GM23338 (cell line): ENCODE measurements around the gene DLGAP4. TPM values are rescaled to one million over a fixed set of nuclear protein-coding genes. Genes with fewer than 3 reads are reported as not detected.

Source experiments
- ATAC-seq: fragments of 200-7000 bp; cut with Tn5 transposase; 3 replicates; pipeline ENCODE4 v1.9.1; 2020
- DNase-seq: peaks from one replicate; pipeline ENCODE4 v3.0.0-alpha.2; 2015; ENCODE audit warnings: low spot score
- H2AFZ ChIP-seq: fragments of 200-600 bp; sonication (generic); 2 replicates; pipeline ENCODE4 v1.8.0; 2016; ENCODE audit warnings: antibody characterized with exemption, mild to moderate bottlenecking, moderate library complexity
- H3F3A ChIP-seq: fragments of 200-600 bp; sonication (generic); replicated peaks from 2 replicates; pipeline ENCODE4 v1.8.0; 2017; ENCODE audit warnings: antibody characterized with exemption, mixed run types, low read depth
- H3K27ac ChIP-seq: fragments of 200-600 bp; sonication (generic); 2 replicates; pipeline ENCODE4 v1.6.1; 2016; ENCODE audit warnings: low read depth
- H3K27me3 ChIP-seq: fragments of 200-600 bp; sonication (generic); 2 replicates; pipeline ENCODE4 v1.8.0; 2016; ENCODE audit warnings: mild to moderate bottlenecking, mixed run types, moderate library complexity; ENCODE audit not compliant: insufficient read depth
- H3K36me3 ChIP-seq: fragments of 200-600 bp; sonication (generic); 2 replicates; pipeline ENCODE4 v1.8.0; 2016; ENCODE audit warnings: mild to moderate bottlenecking; ENCODE audit not compliant: insufficient read depth
- H3K4me1 ChIP-seq: fragments of 200-600 bp; sonication (generic); 2 replicates; pipeline ENCODE4 v1.8.0; 2016; ENCODE audit warnings: mild to moderate bottlenecking, moderate library complexity; ENCODE audit not compliant: insufficient read depth
- H3K4me2 ChIP-seq: fragments of 200-600 bp; sonication (generic); 2 replicates; pipeline ENCODE4 v1.7.1; 2017; ENCODE audit warnings: mixed run types
- H3K4me3 ChIP-seq: fragments of 200-600 bp; sonication (generic); 2 replicates; pipeline ENCODE4 v1.6.1; 2016; ENCODE audit warnings: mixed run types
- H3K79me2 ChIP-seq: fragments of 200-600 bp; sonication (generic); replicated peaks from 2 replicates; pipeline ENCODE4 v1.8.0; 2017; ENCODE audit warnings: mild to moderate bottlenecking; ENCODE audit not compliant: insufficient read depth
- H3K9me2 ChIP-seq: fragments of 200-600 bp; sonication (generic); 2 replicates; pipeline ENCODE4 v1.8.0; 2017; ENCODE audit not compliant: insufficient read depth
- H4K20me1 ChIP-seq: fragments of 200-600 bp; sonication (generic); replicated peaks from 2 replicates; pipeline ENCODE4 v1.8.0; 2017; ENCODE audit warnings: mild to moderate bottlenecking; ENCODE audit not compliant: insufficient read depth
- H3K27ac Mint-ChIP-seq: 2 replicates; pipeline ENCODE4 v1.8.0; 2020; ENCODE audit warnings: inconsistent platforms, mild to moderate bottlenecking, moderate library complexity, mixed read lengths
- H3K27me3 Mint-ChIP-seq: 3 replicates; pipeline ENCODE4 v1.8.0; 2022; ENCODE audit warnings: low read depth, mild to moderate bottlenecking, moderate library complexity, mixed read lengths, inconsistent platforms; ENCODE audit not compliant: insufficient read depth, poor library complexity
- H3K36me3 Mint-ChIP-seq: 3 replicates; pipeline ENCODE4 v1.8.0; 2021; ENCODE audit warnings: low read depth, mild to moderate bottlenecking, inconsistent platforms, moderate library complexity, mixed read lengths
- H3K4me1 Mint-ChIP-seq: 3 replicates; pipeline ENCODE4 v1.8.0; 2020; ENCODE audit warnings: mild to moderate bottlenecking, inconsistent platforms, mixed read lengths
- H3K4me3 Mint-ChIP-seq: 3 replicates; pipeline ENCODE4 v1.8.0; 2021; ENCODE audit warnings: moderate library complexity, mild to moderate bottlenecking, inconsistent platforms, mixed read lengths
- H3K9me3 Mint-ChIP-seq: 3 replicates; pipeline ENCODE4 v1.8.0; 2020; ENCODE audit warnings: moderate library complexity, mild to moderate bottlenecking, inconsistent platforms, mixed read lengths
- CREB1 ChIP-seq: fragments of 250-450 bp; sonication (Bioruptor Pico); IDR thresholded peaks from 2 replicates; pipeline ENCODE4 v1.5.0; 2020; ENCODE audit warnings: low read depth, mild to moderate bottlenecking, moderate library complexity
- EZH2 ChIP-seq: fragments of 200-600 bp; sonication (generic); IDR thresholded peaks from one replicate; pipeline ENCODE4 v1.8.0; 2017; ENCODE audit warnings: antibody characterized with exemption, mild to moderate bottlenecking, low read depth; ENCODE audit not compliant: unreplicated experiment
- EZH2phosphoT487 ChIP-seq: fragments of 200-600 bp; sonication (generic); IDR thresholded peaks from one replicate; pipeline ENCODE4 v1.8.1; 2018; ENCODE audit warnings: antibody characterized with exemption; ENCODE audit not compliant: unreplicated experiment
- JUNB ChIP-seq: IDR thresholded peaks from one replicate; pipeline ENCODE4 v1.6.1; 2016; ENCODE audit warnings: antibody characterized with exemption; ENCODE audit not compliant: unreplicated experiment
- NANOG ChIP-seq: IDR thresholded peaks from 2 replicates; pipeline ENCODE4 v1.6.1; 2016; ENCODE audit warnings: antibody characterized with exemption, borderline replicate concordance
- POLR2AphosphoS5 ChIP-seq: IDR thresholded peaks from 2 replicates; pipeline ENCODE4 v1.6.1; 2016; ENCODE audit warnings: antibody characterized with exemption, low read depth
- REST ChIP-seq: IDR thresholded peaks from one replicate; pipeline ENCODE4 v1.6.1; 2018; ENCODE audit warnings: antibody characterized with exemption; ENCODE audit not compliant: unreplicated experiment
- STAT1 ChIP-seq: IDR thresholded peaks from one replicate; pipeline ENCODE4 v1.6.1; 2016; ENCODE audit warnings: antibody characterized with exemption; ENCODE audit not compliant: unreplicated experiment
- ZNF114 ChIP-seq: fragments of 250-450 bp; sonication (Bioruptor Pico); IDR thresholded peaks from 2 replicates; pipeline ENCODE4 v1.5.0; 2020; ENCODE audit warnings: mild to moderate bottlenecking, moderate library complexity
- ZNF331 ChIP-seq: fragments of 250-450 bp; sonication (Bioruptor Pico); IDR thresholded peaks from 2 replicates; pipeline ENCODE4 v1.5.0; 2020; ENCODE audit warnings: low read depth, mild to moderate bottlenecking, moderate library complexity
- polyA plus RNA-seq: library from polyadenylated mRNA; unstranded; fragments of >200 nt; fragmentation: Nextera tagmentation; extraction: Ambion mirVana; gene quantifications from 2 replicates; pipeline ENCODE4 v1.2.1, GENCODE V29; 2016
- total RNA-seq: library from RNA; depleted of rRNA; stranded (reverse); fragments of >200 nt; shearing (Covaris generic); gene quantifications from 2 replicates; pipeline ENCODE4 v1.2.3, GENCODE V29; 2014
- TF ChIP-seq, protein P1 (sequence below): fragments of 250-450 bp; sonication (Bioruptor Pico); IDR thresholded peaks from 2 replicates; pipeline ENCODE4 v1.5.0; 2020; ENCODE audit warnings: mild to moderate bottlenecking, moderate library complexity
- TF ChIP-seq, protein P2 (sequence below): IDR thresholded peaks from 2 replicates; pipeline ENCODE4 v1.6.1; 2016; ENCODE audit warnings: antibody characterized with exemption
- TF ChIP-seq, protein P3 (sequence below), 2 experiments: fragments of 200-600 bp in 1 of 2; sonication (generic) in 1 of 2; conservative IDR thresholded peaks; 2 replicates each; pipeline versions ENCODE4 v1.5.1 to v1.6.1; 2016 to 2017; ENCODE audit warnings: antibody characterized with exemption in 2 of 2, low read depth in 2 of 2, mild to moderate bottlenecking in 2 of 2, moderate library complexity in 1 of 2

The DLGAP4 gene
- total and polyA plus RNA-seq, 2 experiments from 2014 or later: 46.1 to 52.2 TPM

DNA sequence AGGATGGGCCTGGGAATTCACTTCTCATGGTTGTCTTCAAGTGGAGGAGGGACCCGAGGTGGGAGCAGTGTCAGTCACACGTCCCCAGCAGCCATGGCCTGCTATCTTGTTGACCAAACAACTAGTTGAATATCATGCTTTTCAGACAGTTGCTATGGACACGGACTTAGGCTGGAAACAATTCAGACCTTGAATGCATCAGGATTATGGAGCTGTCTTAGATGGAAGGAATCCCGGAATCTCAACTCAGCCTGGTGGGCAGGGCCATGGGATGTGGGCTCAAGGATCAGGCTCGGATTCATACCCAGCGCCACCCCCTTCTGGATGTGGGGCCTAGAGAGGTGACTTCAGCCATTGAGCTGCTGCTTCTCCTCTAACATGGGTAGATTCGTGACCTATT is 112.6 kb downstream of the DLGAP4 start:
- Mint-ChIP-seq H3K27ac (no peak overlapping the region), H3K27me3 (peaks cover 2% of the 10 kb centered on the region), H3K4me1 (no peaks in the 10 kb centered on the region), H3K4me3 (no peak overlapping the region), H3K36me3 (no peaks in the 10 kb centered on the region), H3K9me3 (no peaks in the 10 kb centered on the region)
- Histone ChIP-seq H3K4me1 (no peaks in the 10 kb centered on the region), H3K4me2 (no peak overlapping the region), H2AFZ (no peak overlapping the region), H3K36me3 (no peaks in the 10 kb centered on the region), H3K4me3 (no peak overlapping the region), H3K9me2 (no peaks in the 10 kb centered on the region), H3K27ac (no peak overlapping the region), H3K27me3 (no peaks in the 10 kb centered on the region), H3K79me2 (no peaks in the 10 kb centered on the region), H3F3A (no peaks in the 10 kb centered on the region), H4K20me1 (no peaks in the 10 kb centered on the region; the same call in 1 of the 2 replicates)
- DNase-seq (no peak), ATAC-seq (no peak)
- no peak for TF ChIP-seq ZNF331 (CRISPR knock-in tag)
- no peak for TF ChIP-seq STAT1
- TF ChIP-seq, protein P1, sequence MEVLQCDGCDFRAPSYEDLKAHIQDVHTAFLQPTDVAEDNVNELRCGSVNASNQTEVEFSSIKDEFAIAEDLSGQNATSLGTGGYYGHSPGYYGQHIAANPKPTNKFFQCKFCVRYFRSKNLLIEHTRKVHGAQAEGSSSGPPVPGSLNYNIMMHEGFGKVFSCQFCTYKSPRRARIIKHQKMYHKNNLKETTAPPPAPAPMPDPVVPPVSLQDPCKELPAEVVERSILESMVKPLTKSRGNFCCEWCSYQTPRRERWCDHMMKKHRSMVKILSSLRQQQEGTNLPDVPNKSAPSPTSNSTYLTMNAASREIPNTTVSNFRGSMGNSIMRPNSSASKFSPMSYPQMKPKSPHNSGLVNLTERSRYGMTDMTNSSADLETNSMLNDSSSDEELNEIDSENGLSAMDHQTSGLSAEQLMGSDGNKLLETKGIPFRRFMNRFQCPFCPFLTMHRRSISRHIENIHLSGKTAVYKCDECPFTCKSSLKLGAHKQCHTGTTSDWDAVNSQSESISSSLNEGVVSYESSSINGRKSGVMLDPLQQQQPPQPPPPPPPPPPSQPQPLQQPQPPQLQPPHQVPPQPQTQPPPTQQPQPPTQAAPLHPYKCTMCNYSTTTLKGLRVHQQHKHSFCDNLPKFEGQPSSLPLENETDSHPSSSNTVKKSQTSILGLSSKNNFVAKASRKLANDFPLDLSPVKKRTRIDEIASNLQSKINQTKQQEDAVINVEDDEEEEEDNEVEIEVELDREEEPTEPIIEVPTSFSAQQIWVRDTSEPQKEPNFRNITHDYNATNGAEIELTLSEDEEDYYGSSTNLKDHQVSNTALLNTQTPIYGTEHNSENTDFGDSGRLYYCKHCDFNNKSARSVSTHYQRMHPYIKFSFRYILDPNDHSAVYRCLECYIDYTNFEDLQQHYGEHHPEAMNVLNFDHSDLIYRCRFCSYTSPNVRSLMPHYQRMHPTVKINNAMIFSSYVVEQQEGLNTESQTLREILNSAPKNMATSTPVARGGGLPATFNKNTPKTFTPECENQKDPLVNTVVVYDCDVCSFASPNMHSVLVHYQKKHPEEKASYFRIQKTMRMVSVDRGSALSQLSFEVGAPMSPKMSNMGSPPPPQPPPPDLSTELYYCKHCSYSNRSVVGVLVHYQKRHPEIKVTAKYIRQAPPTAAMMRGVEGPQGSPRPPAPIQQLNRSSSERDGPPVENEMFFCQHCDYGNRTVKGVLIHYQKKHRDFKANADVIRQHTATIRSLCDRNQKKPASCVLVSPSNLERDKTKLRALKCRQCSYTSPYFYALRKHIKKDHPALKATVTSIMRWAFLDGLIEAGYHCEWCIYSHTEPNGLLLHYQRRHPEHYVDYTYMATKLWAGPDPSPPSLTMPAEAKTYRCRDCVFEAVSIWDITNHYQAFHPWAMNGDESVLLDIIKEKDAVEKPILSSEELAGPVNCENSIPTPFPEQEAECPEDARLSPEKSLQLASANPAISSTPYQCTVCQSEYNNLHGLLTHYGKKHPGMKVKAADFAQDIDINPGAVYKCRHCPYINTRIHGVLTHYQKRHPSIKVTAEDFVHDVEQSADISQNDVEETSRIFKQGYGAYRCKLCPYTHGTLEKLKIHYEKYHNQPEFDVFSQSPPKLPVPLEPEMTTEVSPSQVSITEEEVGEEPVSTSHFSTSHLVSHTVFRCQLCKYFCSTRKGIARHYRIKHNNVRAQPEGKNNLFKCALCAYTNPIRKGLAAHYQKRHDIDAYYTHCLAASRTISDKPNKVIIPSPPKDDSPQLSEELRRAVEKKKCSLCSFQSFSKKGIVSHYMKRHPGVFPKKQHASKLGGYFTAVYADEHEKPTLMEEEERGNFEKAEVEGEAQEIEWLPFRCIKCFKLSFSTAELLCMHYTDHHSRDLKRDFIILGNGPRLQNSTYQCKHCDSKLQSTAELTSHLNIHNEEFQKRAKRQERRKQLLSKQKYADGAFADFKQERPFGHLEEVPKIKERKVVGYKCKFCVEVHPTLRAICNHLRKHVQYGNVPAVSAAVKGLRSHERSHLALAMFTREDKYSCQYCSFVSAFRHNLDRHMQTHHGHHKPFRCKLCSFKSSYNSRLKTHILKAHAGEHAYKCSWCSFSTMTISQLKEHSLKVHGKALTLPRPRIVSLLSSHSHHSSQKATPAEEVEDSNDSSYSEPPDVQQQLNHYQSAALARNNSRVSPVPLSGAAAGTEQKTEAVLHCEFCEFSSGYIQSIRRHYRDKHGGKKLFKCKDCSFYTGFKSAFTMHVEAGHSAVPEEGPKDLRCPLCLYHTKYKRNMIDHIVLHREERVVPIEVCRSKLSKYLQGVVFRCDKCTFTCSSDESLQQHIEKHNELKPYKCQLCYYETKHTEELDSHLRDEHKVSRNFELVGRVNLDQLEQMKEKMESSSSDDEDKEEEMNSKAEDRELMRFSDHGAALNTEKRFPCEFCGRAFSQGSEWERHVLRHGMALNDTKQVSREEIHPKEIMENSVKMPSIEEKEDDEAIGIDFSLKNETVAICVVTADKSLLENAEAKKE (CRISPR knock-in tag): no peak
- TF ChIP-seq NANOG: no peak
- no peak for TF ChIP-seq POLR2AphosphoS5
- TF ChIP-seq, protein P2, sequence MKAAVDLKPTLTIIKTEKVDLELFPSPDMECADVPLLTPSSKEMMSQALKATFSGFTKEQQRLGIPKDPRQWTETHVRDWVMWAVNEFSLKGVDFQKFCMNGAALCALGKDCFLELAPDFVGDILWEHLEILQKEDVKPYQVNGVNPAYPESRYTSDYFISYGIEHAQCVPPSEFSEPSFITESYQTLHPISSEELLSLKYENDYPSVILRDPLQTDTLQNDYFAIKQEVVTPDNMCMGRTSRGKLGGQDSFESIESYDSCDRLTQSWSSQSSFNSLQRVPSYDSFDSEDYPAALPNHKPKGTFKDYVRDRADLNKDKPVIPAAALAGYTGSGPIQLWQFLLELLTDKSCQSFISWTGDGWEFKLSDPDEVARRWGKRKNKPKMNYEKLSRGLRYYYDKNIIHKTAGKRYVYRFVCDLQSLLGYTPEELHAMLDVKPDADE: no peak
- TF ChIP-seq EZH2: no peak
- no peak for TF ChIP-seq JUNB
- TF ChIP-seq CREB1 (CRISPR knock-in tag): no peak
- TF ChIP-seq, protein P3, sequence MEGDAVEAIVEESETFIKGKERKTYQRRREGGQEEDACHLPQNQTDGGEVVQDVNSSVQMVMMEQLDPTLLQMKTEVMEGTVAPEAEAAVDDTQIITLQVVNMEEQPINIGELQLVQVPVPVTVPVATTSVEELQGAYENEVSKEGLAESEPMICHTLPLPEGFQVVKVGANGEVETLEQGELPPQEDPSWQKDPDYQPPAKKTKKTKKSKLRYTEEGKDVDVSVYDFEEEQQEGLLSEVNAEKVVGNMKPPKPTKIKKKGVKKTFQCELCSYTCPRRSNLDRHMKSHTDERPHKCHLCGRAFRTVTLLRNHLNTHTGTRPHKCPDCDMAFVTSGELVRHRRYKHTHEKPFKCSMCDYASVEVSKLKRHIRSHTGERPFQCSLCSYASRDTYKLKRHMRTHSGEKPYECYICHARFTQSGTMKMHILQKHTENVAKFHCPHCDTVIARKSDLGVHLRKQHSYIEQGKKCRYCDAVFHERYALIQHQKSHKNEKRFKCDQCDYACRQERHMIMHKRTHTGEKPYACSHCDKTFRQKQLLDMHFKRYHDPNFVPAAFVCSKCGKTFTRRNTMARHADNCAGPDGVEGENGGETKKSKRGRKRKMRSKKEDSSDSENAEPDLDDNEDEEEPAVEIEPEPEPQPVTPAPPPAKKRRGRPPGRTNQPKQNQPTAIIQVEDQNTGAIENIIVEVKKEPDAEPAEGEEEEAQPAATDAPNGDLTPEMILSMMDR (conservative IDR thresholded peaks at IDR 0.05; ENCODE audit: low read depth in 2 of 2): no peak
- no peak for TF ChIP-seq ZNF114 (CRISPR knock-in tag)
- TF ChIP-seq REST: no peak
- TF ChIP-seq EZH2phosphoT487: no peak
